ENCODE measurements around the gene ARF4.
"Not testable (repeated sequence)": the region's sequence is repeated elsewhere in the genome, so short reads cannot be mapped to it uniquely, and the experiment has no call there.

ARF4 gene

GRCh38 chr3:57597127-57597923 is at the start of gene ARF4:
Gene ARF4, minus strand, starts transcription at chr3:57597344. Its CDS starts 204 bp downstream, at chr3:57597140.
- DNase-seq (ENCODE audit: low spot score), result peak; percentile 97

DNA sequence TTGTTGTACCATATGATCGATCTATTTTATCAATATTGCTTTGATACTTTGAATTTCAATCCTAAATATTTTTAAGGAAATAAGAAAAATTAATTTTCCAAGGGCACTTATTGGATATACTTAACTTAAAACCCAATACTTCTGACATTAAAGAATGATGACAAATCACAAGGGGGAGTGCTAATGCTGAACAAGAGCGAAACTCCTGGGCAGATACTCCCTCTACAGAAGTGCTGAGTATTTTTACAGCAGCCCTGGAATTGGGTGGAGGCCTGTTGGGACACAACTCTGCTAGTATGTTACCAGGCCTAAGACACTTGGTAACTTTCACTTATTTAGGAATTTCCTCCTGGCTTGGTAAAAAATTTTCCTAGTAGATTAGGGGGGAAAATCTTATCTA is 49.6 kb upstream of the ARF4 start:
- DNase-seq (ENCODE audit: low spot score), result no peak

DNA sequence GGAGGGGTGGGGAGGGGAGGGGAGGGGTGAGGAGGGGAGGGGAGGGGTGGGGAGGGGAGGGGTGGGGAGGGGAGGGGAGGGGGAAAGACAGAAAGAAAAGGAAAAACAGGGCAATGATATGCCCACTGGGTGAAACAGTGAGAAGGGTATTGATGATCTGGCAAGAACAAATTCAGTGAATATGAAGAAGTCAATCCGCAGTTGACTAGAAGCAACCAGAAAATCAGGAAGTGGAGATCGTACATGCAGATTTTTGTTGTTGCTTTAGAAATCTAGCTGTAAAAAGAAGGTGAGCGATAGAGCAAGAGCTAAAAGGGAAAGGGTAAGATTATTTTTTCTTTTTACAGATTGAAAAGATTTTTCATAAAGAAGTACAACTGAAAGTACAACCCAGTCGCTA is 47.6 kb upstream of the ARF4 start:
- DNase-seq (ENCODE audit: low spot score), result no peak

GRCh38 chr3:57637391-57637790 is 40.2 kb upstream of the ARF4 start:
- no peak for DNase-seq (ENCODE audit: low spot score)

DNA sequence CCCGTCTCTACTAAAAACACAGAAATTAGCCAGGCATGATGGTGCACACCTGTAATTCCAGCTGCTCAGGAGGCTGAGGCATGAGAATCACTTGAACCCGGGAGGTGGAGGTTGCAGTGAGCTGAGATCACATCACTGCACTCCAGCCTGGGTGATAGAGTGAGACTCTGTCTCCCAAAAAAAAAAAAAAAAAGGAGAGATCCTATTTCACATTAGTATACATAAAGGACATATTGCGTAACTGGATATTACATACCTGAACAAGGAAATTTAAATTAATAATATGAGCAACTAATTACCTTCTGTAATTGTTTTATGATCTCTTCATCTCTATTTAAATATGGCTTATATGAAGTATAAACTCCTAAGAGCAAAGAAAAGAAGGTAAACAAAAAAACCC is 37.1 kb upstream of the ARF4 start:
- not testable (repeated sequence) for DNase-seq (ENCODE audit: low spot score)

GRCh38 chr3:57627976-57628375 is 30.8 kb upstream of the ARF4 start:
- DNase-seq (ENCODE audit: low spot score), result no peak

DNA sequence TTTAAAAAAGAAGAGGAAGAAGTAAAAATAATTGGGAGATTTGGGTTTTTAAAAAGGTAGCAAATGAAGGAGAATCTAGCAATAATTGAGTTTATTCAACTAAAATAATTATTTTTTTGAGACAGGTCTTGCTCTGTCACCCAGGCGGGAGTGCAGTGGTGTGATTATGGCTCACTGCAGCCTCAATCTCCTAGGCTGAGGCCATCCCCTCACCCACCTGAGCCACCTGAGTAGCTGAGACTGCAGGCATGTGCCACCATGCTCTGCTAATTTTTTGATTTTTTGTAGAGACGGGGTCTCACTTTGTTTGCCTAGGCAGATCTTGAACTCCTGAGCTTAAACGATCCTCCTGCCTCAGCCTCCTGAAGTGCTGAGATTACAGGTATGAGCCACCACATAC is 27.7 kb upstream of the ARF4 start:
- no peak for DNase-seq (ENCODE audit: low spot score)

DNA sequence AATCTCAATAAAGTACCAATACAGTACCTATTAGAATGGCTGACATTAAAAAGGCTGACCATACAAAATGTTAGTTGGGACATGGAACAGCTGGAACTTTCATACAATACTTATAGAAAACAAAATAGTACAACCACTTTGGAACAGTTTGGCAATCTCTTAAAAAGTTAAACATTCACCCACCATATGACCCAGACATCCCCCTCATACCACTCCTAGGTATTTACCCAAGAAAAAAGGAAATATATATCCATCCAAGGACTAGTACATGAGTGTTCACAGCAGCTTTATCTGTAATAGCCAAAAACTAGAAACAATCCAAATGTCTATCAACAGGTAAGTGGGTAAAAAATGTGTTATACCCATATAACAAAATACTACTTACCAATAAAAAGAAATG is 25.2 kb upstream of the ARF4 start:
- DNase-seq (ENCODE audit: low spot score), result no peak

DNA sequence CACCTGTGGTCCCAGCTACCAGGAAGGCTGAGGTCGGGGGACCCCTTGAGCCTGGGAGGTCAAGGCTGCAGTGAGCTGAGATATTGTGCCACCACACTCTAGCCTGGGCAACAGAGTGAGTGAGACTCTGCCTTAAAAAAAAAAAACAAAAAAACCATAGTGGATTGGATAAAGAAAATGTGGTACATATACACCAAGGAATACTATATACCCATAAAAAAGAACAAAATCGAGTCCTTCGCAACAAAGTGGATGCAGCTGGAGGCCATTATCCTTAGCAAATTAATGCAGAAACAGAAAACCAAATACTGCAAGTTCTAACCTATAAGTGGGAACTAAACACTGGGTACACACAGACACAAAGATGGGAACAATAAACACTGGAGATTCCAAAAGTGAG is 20.6 kb upstream of the ARF4 start:
- DNase-seq (ENCODE audit: low spot score), result no peak

DNA sequence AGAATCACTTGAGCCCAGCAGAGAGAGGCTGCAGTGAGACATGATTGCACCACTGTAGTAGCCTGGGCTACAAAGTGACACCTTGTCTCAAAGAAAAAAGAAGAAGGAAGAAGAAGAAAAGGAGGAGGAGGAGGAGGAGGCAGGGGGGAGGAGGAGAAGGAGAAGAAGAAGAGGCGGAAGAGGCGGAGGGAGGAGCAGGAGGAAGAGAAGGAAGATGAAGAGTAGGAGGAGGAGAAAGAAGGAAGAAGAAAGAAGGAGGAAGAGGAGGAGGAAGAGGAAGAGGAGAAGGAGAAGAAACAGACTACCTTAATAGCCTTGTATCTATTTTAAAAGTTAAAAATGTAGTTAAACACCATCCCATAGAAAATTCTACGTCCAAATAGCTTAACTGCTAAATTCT is 19.1 kb upstream of the ARF4 start:
- DNase-seq (ENCODE audit: low spot score), result no peak

- not testable (repeated sequence) for DNase-seq (ENCODE audit: low spot score)
Measured at GRCh38 chr3:57611870-57612269, 14.7 kb upstream of the ARF4 start.

- DNase-seq (ENCODE audit: low spot score), result no peak
Measured at GRCh38 chr3:57605683-57606082, 8.5 kb upstream of the ARF4 start.

GRCh38 chr3:57604971-57605370 is 7.8 kb upstream of the ARF4 start:
- DNase-seq (ENCODE audit: low spot score), result no peak

DNA sequence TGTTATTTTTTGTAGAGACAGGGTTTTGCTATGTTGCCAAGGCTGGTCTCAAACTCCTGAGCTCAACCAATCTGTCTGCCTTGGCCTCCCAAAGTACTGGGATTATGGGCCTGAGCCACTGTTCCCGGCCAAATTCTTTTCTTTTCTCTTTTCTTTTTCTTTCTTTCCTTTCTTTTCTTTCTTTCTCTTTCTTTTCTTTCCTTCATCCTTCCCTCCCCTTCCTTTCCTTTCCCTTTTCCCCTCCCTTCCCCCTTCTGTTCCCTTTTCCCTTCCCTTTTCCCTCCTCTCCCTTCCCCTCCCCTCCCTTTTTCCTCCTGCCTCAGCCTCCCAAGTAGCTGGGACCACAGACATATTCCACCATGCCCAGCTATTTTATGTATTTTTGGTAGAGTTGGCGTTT is 3.1 kb upstream of the ARF4 start:
- DNase-seq (ENCODE audit: low spot score), result no peak

DNA sequence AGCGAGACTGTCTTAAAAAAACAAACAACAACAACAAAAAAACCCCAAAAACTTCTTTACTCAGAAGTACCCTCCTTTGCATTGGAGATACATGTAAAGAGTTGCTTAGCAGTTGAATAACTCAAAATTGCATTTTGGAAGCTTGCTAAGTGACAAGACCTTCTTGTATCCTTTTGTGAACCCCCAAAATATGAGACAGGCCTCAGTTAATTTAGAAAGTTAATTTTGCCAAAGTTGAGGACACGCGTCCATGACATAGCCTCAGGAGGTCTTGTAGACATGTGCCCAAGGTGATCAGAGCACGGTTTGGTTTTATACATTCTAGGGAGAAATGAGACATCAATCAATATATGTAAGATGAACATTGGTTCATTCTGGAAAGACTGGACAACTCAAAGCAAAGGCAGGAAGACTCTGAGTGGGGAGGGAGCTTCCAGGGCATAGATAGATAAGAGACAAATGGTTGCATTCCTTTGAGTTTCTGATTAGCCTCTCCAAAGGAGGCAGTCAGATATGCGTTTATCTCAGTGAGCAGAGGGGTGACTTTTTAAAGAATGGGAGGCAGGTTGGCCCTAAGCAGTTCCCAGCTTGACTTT is 1.7 kb upstream of the ARF4 start:
- peak; percentile 12 for DNase-seq (ENCODE audit: low spot score)

DNA sequence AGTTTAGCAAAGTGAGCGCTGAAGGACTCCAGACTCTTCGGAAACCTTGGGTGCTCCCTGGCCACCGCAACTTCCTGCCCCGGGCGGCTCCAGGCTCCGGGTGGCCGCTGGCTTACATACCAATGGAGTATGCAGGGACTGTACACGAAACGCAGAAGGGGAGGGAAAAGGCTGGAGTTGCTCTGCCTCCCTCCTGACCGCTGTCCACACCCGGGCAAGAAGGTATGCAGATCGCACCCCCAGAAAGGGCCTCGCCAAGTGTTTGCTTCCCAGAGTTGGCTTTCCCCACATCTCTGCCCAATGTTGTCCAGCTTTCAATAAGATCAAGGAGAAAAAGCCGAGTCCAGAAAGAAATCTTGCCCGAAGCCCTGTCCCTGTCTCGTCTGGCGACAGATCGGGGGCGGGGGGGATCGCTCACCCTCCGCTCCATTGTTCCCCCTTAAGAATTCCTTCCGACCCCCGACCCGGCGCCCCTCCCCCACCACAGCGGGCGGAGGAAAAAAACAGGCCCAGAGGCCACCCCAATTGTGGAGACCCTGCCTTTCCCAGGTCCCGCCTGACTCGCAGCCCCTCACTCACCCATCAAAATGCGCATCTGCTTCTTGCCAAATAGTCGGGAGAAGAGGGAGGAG is 533 bp downstream of the ARF4 start:
- peak; percentile 46 for DNase-seq (ENCODE audit: low spot score)

GRCh38 chr3:57594576-57594975 is 2.6 kb downstream of the ARF4 start:
- no peak for DNase-seq (ENCODE audit: low spot score)

GRCh38 chr3:57594144-57594543 is 3.0 kb downstream of the ARF4 start:
- DNase-seq (ENCODE audit: low spot score), result no peak

DNA sequence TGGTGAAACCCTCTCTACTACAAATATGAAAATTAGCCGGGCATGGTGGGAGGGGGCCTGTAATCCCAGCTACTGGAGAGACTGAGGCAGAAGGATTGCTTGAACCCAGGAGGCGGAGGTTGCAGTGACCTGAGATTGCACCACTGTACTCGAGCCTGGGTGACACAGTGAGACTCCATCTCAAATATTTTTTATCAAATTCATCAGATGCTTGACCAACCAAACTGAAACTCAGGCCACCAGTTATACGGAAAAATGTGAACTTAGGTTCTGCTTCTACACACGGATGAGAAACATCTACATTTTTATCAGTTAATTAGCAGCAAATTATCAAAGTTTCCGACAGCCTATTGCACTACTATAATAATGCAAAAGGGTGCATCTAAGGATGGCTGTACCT is 4.8 kb downstream of the ARF4 start:
- DNase-seq (ENCODE audit: low spot score), result no peak

DNA sequence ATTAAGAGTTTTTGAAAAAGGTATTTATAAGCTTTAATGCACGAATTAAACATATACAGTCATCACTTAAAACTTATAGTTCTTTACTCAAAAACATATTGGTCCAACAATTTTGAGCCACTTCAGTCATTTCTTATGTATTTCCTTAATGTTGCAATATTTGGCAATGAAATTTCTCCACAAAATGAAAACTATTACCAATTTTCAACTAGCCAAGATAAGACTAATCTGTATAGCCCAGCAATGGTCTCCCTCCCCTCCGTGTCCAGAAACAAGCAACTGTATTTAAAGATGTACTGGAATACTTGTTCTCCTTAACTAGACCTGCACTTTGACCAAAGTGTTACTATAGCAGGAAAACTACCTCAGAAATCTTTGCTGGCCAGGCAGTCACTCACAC is 9.2 kb downstream of the ARF4 start:
- DNase-seq (ENCODE audit: low spot score), result no peak

DNA sequence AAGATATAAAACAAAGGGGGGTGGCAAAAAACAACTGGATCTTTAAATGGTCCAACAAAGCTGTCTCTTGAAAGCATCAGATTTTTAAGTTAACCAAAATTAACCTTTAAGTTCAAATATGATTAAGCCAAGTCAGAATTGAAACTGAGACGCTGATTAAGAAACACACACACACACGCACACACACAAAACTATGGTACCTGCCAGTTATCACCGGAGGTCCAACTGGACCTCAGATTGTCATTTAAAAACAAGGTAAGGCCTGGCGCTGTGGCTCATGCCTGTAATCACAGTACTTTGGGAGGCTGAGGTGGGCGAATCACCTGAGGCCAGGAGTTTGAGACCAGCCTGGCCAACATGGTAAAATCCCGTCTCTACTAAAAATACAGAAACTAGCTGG is 10.4 kb downstream of the ARF4 start:
- no peak for DNase-seq (ENCODE audit: low spot score)

DNA sequence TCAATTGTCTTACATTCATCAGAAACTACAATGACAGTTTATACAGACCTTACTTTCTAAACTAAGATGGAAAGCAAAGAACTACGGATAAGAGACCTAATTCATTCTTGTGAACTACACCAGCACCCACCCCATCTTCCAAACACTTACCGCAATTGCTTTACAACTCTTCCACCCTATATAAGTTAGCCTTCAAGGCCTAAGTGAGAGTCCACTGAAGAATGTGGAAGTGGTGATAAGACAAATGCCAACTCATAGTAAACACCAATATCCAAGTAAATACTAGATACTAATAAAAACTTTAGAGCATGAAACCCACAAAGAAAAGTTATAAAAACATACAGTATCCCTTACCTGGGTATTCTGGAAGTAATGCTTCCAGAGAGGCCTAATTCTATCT is 13.6 kb downstream of the ARF4 start:
- no peak for DNase-seq (ENCODE audit: low spot score)

DNA sequence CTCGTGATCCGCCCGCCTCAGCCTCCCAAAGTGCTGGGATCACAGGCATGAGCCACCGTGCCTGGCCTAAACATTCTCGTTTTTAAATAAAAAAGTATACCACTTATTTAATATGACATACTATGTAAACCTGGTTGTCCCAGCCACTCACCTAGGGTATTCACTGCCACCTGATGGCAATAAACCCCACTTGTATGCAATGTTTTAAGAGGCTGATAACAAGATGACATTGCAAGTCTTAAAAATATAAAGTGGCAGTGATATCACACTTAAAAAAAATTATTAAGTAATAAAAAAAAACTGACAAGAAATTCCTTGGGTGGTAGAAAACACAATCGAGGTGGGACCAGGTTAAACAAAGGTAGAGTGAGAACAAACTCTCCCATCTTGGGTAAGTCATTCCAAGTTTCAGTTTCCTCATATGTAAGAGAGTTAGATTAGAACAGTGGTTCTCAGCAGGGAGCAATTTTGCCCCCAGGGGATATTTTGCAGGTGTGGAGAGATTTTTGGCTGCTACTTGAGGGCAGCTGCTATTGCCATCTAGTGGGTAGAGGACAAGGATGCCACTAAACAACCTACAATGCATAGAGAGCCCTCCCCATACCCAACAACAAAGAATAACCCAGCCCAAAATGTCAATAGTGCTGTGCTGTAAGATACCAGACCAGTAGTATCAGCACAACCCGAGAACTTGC is 14.5 kb downstream of the ARF4 start:
- DNase-seq (ENCODE audit: low spot score), result peak; percentile 62

Measured in NAMALWA (cell line).